Neural progenitor cell (in vitro differentiated cells): Measurements from ENCODE around the gene RNF6.

ENCODE experiments used
- CTCF ChIP-seq: fragments of 200-600 bp; sonication (generic); IDR thresholded peaks from 2 replicates; pipeline ENCODE4 v1.5.1; 2017; ENCODE audit warnings: antibody characterized with exemption, mild to moderate bottlenecking
- EZH2 ChIP-seq: fragments of 200-600 bp; sonication (generic); IDR thresholded peaks from 2 replicates; pipeline ENCODE4 v1.6.1; 2017; ENCODE audit warnings: antibody characterized with exemption, mild to moderate bottlenecking, moderate library complexity
- EZH2phosphoT487 ChIP-seq: fragments of 200-600 bp; sonication (generic); IDR thresholded peaks from 2 replicates; pipeline ENCODE4 v1.6.1; 2017; ENCODE audit warnings: antibody characterized with exemption

GRCh38 chr13:26253262-26253786 lies 31.2 kb upstream of the RNF6 start:
- TF ChIP-seq CTCF (no peak), EZH2 (no peak), EZH2phosphoT487 (no peak)
